SK-N-SH (cell line): ENCODE data around the gene NAV1. TPM values are rescaled to one million over a fixed set of nuclear protein-coding genes. Genes with fewer than 3 reads are reported as not detected.

ENCODE experiments used
- CTCF ChIA-PET: fragments of 300-600, 350-600 bp; formaldehyde crosslinking; extraction: SDS; loops from one replicate; lab custom pipeline; 2021; lab: Yijun Ruan, JAX
- POLR2A ChIA-PET: fragments of 350-600 bp; sonication (Branson Sonifier 250); formaldehyde crosslinking; extraction: SDS; loops from one replicate; lab custom pipeline; 2020; ENCODE audit warnings: antibody characterized with exemption, inconsistent platforms; lab: Yijun Ruan, JAX
- DNase-seq: peaks from one replicate; pipeline ENCODE4 v3.0.0; 2012
- H2AFZ ChIP-seq: fragments of 200-600 bp; sonication (generic); 2 replicates; pipeline ENCODE4 v1.8.1; 2016; ENCODE audit warnings: antibody characterized with exemption, mild to moderate bottlenecking, low read depth
- H3F3A ChIP-seq: fragments of 200-600 bp; sonication (generic); replicated peaks from 2 replicates; pipeline ENCODE3; 2016; ENCODE audit warnings: antibody characterized with exemption, mild to moderate bottlenecking; ENCODE audit not compliant: insufficient read depth
- H3K27ac ChIP-seq, 2 experiments: fragments of 200-500 bp in 1 of 2; fragments of 200-600 bp in 1 of 2; sonication (Bioruptor generic) in 1 of 2; sonication (generic), shearing (Covaris generic) in 1 of 2; 2 replicates each; pipeline versions ENCODE4 v1.5.1 to v1.6.1; 2014 to 2016; ENCODE audit warnings: low read depth in 2 of 2, inconsistent platforms in 1 of 2, low read length in 1 of 2, mild to moderate bottlenecking in 1 of 2, mixed read lengths in 1 of 2
- H3K27me3 ChIP-seq: fragments of 200-600 bp; sonication (generic), shearing (Covaris generic); 2 replicates; pipeline ENCODE4 v1.6.1; 2016; ENCODE audit warnings: mixed run types; ENCODE audit not compliant: insufficient read depth
- H3K36me3 ChIP-seq, 2 experiments: fragments of 200-500 bp in 1 of 2; fragments of 200-600 bp in 1 of 2; sonication (Bioruptor generic) in 1 of 2; sonication (generic) in 1 of 2; replicated peaks in 1 of 2; 2 replicates each; pipeline versions ENCODE3 to v1.5.1; 2014 to 2016; ENCODE audit warnings: low read length in 1 of 2, mild to moderate bottlenecking in 1 of 2; ENCODE audit not compliant: insufficient read depth in 2 of 2, control insufficient read depth in 1 of 2
- H3K4me1 ChIP-seq, 2 experiments: fragments of 200-500 bp in 1 of 2; fragments of 200-600 bp in 1 of 2; sonication (Bioruptor generic) in 1 of 2; sonication (generic), shearing (Covaris generic) in 1 of 2; 2 replicates each; pipeline versions ENCODE4 v1.5.1 to v1.6.1; 2014 to 2016; ENCODE audit warnings: low read depth in 1 of 2, low read length in 1 of 2, mixed run types in 1 of 2; ENCODE audit not compliant: insufficient read depth in 2 of 2, control insufficient read depth in 1 of 2
- H3K4me2 ChIP-seq: fragments of 200-600 bp; sonication (generic), shearing (Covaris generic); 2 replicates; pipeline ENCODE4 v1.6.1; 2017; ENCODE audit warnings: mixed run types
- H3K4me3 ChIP-seq, 2 experiments: fragments of 200-500 bp in 1 of 2; fragments of 200-600 bp in 1 of 2; sonication (Bioruptor generic) in 1 of 2; sonication (generic), shearing (Covaris generic) in 1 of 2; 2 replicates each; pipeline versions ENCODE4 v1.5.1 to v1.8.1; 2014 to 2016; ENCODE audit warnings: low read depth in 2 of 2, inconsistent platforms in 1 of 2, low read length in 1 of 2, mild to moderate bottlenecking in 1 of 2, mixed read lengths in 1 of 2, moderate library complexity in 1 of 2
- H3K79me2 ChIP-seq: fragments of 200-600 bp; sonication (generic); 2 replicates; pipeline ENCODE4 v1.8.1; 2017; ENCODE audit warnings: mild to moderate bottlenecking; ENCODE audit not compliant: insufficient read depth
- H3K9ac ChIP-seq: fragments of 200-600 bp; sonication (generic); 2 replicates; pipeline ENCODE4 v1.6.1; 2017; ENCODE audit warnings: mixed run types
- H3K9me2 ChIP-seq: fragments of 200-600 bp; sonication (generic); 2 replicates; pipeline ENCODE4 v1.6.1; 2017; ENCODE audit warnings: mixed run types
- H3K9me3 ChIP-seq: fragments of 200-600 bp; sonication (generic); 2 replicates; pipeline ENCODE4 v1.6.1; 2017; ENCODE audit warnings: mixed run types, mild to moderate bottlenecking, moderate library complexity
- H4K20me1 ChIP-seq: fragments of 200-600 bp; sonication (generic); 2 replicates; pipeline ENCODE4 v1.6.1; 2017; ENCODE audit warnings: mild to moderate bottlenecking, mixed run types; ENCODE audit not compliant: insufficient read depth
- CTCF ChIP-seq: fragments of 200-600 bp; sonication (generic); IDR thresholded peaks from 2 replicates; pipeline ENCODE4 v1.6.1; 2017; ENCODE audit warnings: antibody characterized with exemption, mild to moderate bottlenecking, moderate library complexity
- EP300 ChIP-seq, 2 experiments: IDR thresholded peaks; 2 replicates each; pipeline versions ENCODE4 v1.4.0 to v1.6.1; 2012; ENCODE audit warnings: borderline replicate concordance in 1 of 2, low read depth in 1 of 2, low read length in 1 of 2
- FOSL2 ChIP-seq: IDR thresholded peaks from 2 replicates; pipeline ENCODE4 v1.4.0; 2012; ENCODE audit warnings: low read depth, mild to moderate bottlenecking, moderate library complexity, borderline replicate concordance
- FOXJ3 ChIP-seq: sonication (generic); formaldehyde crosslinking; IDR thresholded peaks from 2 replicates; pipeline ENCODE4 v1.5.1; 2020; ENCODE audit warnings: mild to moderate bottlenecking, missing genetic modification reagents
- GABPA ChIP-seq: IDR thresholded peaks from 2 replicates; pipeline ENCODE4 v1.4.0; 2012; ENCODE audit warnings: low read depth, mild to moderate bottlenecking
- JUND ChIP-seq: IDR thresholded peaks from 2 replicates; pipeline ENCODE4 v1.4.0; 2012
- MAX ChIP-seq: IDR thresholded peaks from 2 replicates; pipeline ENCODE4 v1.4.0; 2012; ENCODE audit warnings: low read depth
- MEF2A ChIP-seq: IDR thresholded peaks from 2 replicates; pipeline ENCODE4 v1.4.0; 2012; ENCODE audit warnings: low read depth, borderline replicate concordance
- MXI1 ChIP-seq: IDR thresholded peaks from 2 replicates; pipeline ENCODE4 v1.6.1; 2012; ENCODE audit warnings: mild to moderate bottlenecking, low read depth, low read length, improper control_type of control experiment
- NFIC ChIP-seq: IDR thresholded peaks from 2 replicates; pipeline ENCODE4 v1.4.0; 2012; ENCODE audit warnings: borderline replicate concordance
- PBX3 ChIP-seq: IDR thresholded peaks from 2 replicates; pipeline ENCODE4; 2012
- RAD21 ChIP-seq: IDR thresholded peaks from 2 replicates; pipeline ENCODE4 v1.6.1; 2012; ENCODE audit warnings: mild to moderate bottlenecking, low read length
- RFX5 ChIP-seq: IDR thresholded peaks from 2 replicates; pipeline ENCODE4 v1.6.1; 2012; ENCODE audit warnings: mild to moderate bottlenecking, improper control_type of control experiment, low read length
- SIN3A ChIP-seq: IDR thresholded peaks from 2 replicates; pipeline ENCODE4 v1.6.1; 2012; ENCODE audit warnings: low read depth, mild to moderate bottlenecking, low read length, moderate library complexity, borderline replicate concordance
- TEAD4 ChIP-seq: IDR thresholded peaks from 2 replicates; pipeline ENCODE4 v1.4.0; 2012; ENCODE audit warnings: mild to moderate bottlenecking, borderline replicate concordance; ENCODE audit not compliant: insufficient read depth
- USF1 ChIP-seq: IDR thresholded peaks from 2 replicates; pipeline ENCODE4 v1.4.0; 2012; ENCODE audit warnings: low read depth, borderline replicate concordance
- USF2 ChIP-seq: fragments of 150-350 bp; IDR thresholded peaks from 2 replicates; pipeline ENCODE4 v1.6.1; 2017; ENCODE audit warnings: antibody characterized with exemption, low read length, low read depth, borderline replicate concordance
- WGBS: methylation state at CpG from one replicate; pipeline ENCODE4 v1.1.6; 2017; ENCODE audit warnings: low lambda C conversion rate; 5-methylcytosine and 5-hydroxymethylcytosine counted together
- polyA plus RNA-seq, 3 experiments: library from polyadenylated mRNA; depleted of rRNA; stranded (reverse); fragments of >200 nt; gene quantifications; 2 replicates each; pipeline ENCODE4 v1.2.3, GENCODE V29; 2012

The NAV1 gene
- polyA plus RNA-seq, 1 of the 3 experiments (the other 2 are of a cell fraction) = 16.1 TPM

- WGBS = 90% methylated on average over 8 of the region's 8 CpGs
- H3K4me2 ChIP-seq = no peak overlapping the region
- no peaks in the 10 kb centered on the region for H3K9me2 ChIP-seq
- TF ChIP-seq CTCF (no peak), SIN3A (no peak), EP300 (IDR thresholded peaks at IDR 0.05; ENCODE audit: borderline replicate concordance in 1 of 2, low read depth in 1 of 2, low read length in 1 of 2) (no peak), TEAD4 (no peak), FOXJ3 (CRISPR knock-in tag) (no peak), PBX3 (no peak), NFIC (no peak), RAD21 (no peak), MEF2A (no peak), MXI1 (no peak), MAX (no peak)
- ChIA-PET CTCF (interaction anchor here (0.6 to 31.9 kb wide), 7 partner anchors 12 to 211 kb away, joined by 3 to 860 read pairs (median 5); no protein-coding TSS in a partner anchor), POLR2A (no interaction called here)
- H3K79me2 ChIP-seq = peaks cover 94% of the 10 kb centered on the region
- no peak overlapping the region for H3K27ac ChIP-seq
- H3K36me3 ChIP-seq = peaks cover 12 to 19% of the 10 kb centered on the region in 2 experiments
- H2AFZ ChIP-seq = no peak overlapping the region
- H3F3A ChIP-seq = peaks cover 7% of the 10 kb centered on the region
- peaks cover 11% of the 10 kb centered on the region; the same call in 1 of the 2 replicates for H4K20me1 ChIP-seq
- H3K9ac ChIP-seq = no peak overlapping the region
- no peak overlapping the region for H3K4me3 ChIP-seq
- H3K4me1 ChIP-seq = peaks cover 17 to 27% of the 10 kb centered on the region in 2 experiments; a peak in 3 of 4 replicates
- no peak for DNase-seq
- H3K27me3 ChIP-seq = no peaks in the 10 kb centered on the region
- H3K9me3 ChIP-seq = no peaks in the 10 kb centered on the region
Observed at GRCh38 chr1:201498621-201499020, 40.3 kb upstream of the NAV1 start.

- Histone ChIP-seq H2AFZ (no peak overlapping the region), H3F3A (peaks cover 12% of the 10 kb centered on the region), H3K4me1 (peaks cover 21 to 32% of the 10 kb centered on the region in 2 experiments; a peak in 3 of 4 replicates), H3K27me3 (no peaks in the 10 kb centered on the region), H3K4me3 (no peak overlapping the region), H3K9me2 (no peaks in the 10 kb centered on the region), H3K4me2 (no peak overlapping the region), H3K27ac (no peak overlapping the region), H3K36me3 (peaks cover 8 to 19% of the 10 kb centered on the region in 2 experiments), H3K79me2 (peaks cover 94% of the 10 kb centered on the region), H3K9ac (no peak overlapping the region), H4K20me1 (peaks cover 11% of the 10 kb centered on the region; the same call in 1 of the 2 replicates), H3K9me3 (no peaks in the 10 kb centered on the region)
- DNase-seq = no peak
- 96% methylated on average over 3 of the region's 3 CpGs for WGBS
- ChIA-PET POLR2A (no interaction called here), CTCF (interaction anchor here (0.6 to 31.9 kb wide), 7 partner anchors 11 to 210 kb away, joined by 3 to 860 read pairs (median 5); no protein-coding TSS in a partner anchor)
- TF ChIP-seq MAX = no peak
- TF ChIP-seq JUND = no peak
- TF ChIP-seq USF1 = no peak
- TF ChIP-seq USF2 = no peak
- TF ChIP-seq MXI1 = no peak
- no peak for TF ChIP-seq MEF2A
- no peak for TF ChIP-seq RFX5
- no peak for TF ChIP-seq FOSL2
- TF ChIP-seq GABPA = no peak
Observed at GRCh38 chr1:201499191-201499590, 39.7 kb upstream of the NAV1 start.
